AG09319 (cell line): ENCODE measurements around the gene ANO1.
"Not testable (repeated sequence)": the region's sequence is repeated elsewhere in the genome, so short reads cannot be mapped to it uniquely, and the experiment has no call there.

ENCODE experiments used
- DNase-seq: peaks from one replicate; pipeline ENCODE4 v3.0.0-alpha.2; 2010; ENCODE audit warnings: low read depth; ENCODE audit errors: extremely low read depth
- CTCF ChIP-seq: IDR thresholded peaks from 2 replicates; pipeline ENCODE4 v1.5.1; 2011; ENCODE audit warnings: low read depth, mild to moderate bottlenecking, inconsistent platforms, low read length, moderate library complexity

ANO1 gene

DNA sequence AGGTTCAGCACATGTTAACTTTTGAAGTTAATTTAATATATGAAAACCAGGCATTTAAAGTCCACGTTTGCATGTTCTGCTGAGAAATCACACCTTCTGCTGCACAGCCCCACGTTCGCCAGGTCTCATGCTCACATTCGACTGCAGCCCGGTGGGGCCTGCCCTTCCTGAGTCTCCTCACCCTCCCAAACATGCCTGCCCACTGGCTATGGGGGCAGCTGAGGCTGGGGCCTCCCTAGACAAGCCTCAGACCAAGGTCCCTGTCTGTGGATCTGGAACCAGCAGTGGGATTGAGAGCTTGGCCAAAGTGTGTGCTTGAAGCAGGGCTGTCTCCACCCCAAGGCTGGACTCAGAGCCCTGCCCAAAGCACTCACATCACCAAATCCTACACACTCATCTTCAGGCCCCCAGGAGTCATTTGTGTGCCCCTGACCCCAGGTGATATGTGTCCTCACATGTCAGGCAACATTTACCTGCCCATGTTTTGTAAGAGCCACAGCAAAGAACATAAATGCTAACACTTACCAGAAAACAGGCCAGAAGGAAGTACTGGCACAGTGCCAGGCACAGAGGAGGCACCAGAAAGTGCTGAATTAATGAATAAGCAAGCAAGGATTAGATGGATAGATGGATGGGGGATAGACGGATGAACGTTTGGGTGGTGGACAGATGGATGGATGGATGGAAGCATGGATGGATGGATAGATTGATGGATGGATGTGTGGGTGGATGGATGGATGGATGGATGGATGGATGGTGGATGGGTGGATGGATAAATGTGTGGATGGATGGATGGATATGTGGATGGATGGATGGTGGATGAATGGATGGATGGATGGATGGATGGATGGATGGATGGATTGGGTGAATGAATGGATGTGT lies 115.5 kb downstream of the ANO1 start:
- TF ChIP-seq CTCF: no peak
- no peak for DNase-seq

DNA sequence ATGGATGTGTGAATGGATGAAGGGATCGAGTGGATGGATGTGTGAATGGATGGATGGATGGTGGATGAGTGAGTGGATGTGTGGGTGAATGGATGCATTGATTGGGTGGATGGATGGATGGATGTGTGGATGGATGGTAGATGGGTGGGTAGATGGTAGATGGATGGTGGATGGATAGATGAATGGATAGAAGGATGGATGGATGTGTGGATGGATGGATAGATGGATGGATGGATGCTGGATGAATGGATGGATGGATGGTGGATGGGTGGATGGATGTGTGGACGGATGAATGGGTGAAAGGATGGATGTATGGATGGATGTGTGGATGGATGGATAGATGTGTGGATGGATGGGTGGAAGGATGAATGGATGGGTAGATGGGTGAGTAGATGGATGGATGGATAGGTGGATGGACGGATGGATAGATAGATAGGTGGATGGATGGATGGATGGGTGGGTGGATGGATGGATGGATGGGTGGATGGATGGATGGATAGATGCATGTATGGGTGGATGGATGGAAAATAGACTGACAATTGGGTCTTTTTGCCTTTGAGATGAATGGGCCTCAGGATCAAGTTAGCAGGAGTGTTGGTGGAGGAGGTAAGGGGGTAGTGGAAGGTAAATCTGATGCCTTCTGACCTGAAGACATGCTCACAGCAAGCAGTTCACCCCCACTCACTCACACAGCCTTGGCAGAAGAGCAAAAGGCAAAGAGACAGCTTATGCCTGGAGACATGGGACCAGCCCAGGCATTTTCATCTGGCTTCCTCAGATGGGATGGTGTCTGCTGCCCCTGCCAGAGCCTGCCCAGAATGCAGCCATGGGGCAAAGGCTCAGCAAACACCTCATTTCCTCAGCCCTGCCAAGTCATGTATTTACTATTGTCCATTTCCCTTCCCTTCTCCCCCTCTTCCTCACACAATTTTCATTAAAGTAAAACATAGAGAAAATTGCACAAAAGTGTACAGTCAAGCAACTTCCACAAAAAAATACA lies 117.0 kb downstream of the ANO1 start:
- TF ChIP-seq CTCF: no peak
- no peak for DNase-seq

DNA sequence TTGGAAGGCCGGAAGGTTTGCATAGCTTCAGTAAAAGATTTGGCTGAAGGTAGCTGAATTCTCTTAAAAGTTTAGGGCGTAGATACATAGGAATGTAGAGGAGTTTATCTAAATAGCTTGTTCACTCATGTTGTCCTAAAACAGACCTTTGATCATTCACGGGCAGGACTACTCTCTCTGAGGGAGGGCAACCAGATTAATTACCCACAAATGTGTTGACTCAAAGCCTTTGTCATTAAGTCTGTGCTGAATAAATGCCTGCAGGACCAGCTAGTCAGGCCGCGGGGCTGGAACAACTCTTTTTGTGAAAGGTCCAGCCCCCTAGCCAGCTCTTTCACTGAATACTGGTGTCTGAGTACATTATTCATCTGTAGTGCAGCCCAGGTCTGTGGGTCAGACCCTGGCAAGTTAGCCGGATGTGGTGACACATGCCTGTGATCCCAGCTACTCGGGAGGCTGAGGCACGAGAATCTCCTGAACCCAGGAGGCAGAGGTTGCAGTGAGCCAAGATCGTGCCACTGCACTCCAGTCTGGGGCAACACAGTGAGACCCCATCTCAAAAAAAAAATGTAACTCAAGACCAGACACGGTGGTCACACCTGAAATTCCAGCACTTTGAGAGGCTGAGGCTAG lies 122.2 kb downstream of the ANO1 start:
- DNase-seq: no peak

DNA sequence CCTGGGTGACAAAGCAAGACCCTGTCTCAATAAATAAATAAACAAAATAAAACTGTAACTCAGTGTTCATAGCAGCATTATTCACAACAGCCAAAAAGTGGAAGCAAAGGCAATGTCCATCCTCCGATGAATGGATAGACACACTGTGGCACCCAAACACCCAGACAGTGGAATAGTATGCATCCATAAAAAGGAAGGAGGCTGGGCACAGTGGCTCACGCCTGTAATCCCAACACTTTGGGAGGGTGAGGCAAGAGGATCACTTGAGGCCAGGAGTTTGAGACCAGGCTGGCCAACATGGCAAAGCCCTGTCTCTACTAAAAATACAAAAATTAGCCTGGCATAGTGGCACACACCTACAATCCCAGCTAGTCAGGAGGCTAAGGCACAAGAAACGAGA lies 122.9 kb downstream of the ANO1 start:
- DNase-seq: not testable (repeated sequence)

More for the DNA sequence above, 122.2 kb downstream of the ANO1 start:
- no peak for TF ChIP-seq CTCF

DNA sequence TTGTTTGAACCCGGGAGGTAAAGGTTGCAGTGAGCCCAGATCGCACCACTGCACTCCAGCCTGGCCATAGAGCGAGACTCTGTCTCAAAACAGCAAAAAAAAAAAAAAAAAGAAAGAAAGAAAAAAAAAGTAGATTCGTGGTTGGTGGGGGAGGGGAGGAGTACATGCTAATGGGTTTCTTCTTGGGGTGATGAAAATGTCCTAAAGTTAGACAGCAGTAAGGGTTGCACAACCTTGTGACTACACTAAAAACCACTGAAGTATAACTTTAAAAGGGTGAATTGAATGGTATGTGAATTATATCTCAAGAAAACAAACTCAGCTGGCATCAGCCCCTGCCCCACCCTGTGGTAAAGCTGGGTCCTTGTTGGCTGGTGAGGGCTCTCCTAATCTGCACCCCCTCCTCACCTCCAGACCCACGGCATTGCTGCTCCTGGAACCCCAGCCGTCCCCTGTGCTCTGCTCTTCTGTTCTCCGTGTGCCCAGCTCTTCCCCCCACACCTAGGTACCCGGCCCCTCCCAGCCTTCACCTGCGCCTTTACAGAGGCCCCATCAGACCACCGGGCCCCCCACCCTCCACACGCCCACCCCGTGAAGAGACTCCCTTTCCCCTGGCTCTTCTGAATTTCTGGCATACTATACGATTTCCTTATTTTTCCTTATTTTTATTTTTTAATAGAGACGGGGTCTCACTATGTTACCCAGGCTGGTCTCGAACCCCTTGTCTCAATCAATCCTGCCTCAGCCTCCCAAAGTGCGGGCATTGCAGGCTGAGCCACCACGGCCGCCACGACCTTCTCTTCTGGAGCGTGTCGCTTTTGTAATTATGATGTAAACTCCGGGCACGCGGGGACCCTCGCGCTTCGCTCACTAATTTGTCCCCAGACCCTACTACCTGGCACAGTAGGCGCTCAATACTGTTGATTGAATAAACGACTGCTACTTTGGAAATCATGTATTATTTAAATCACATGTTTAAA lies 124.1 kb downstream of the ANO1 start:
- no peak for TF ChIP-seq CTCF

DNA sequence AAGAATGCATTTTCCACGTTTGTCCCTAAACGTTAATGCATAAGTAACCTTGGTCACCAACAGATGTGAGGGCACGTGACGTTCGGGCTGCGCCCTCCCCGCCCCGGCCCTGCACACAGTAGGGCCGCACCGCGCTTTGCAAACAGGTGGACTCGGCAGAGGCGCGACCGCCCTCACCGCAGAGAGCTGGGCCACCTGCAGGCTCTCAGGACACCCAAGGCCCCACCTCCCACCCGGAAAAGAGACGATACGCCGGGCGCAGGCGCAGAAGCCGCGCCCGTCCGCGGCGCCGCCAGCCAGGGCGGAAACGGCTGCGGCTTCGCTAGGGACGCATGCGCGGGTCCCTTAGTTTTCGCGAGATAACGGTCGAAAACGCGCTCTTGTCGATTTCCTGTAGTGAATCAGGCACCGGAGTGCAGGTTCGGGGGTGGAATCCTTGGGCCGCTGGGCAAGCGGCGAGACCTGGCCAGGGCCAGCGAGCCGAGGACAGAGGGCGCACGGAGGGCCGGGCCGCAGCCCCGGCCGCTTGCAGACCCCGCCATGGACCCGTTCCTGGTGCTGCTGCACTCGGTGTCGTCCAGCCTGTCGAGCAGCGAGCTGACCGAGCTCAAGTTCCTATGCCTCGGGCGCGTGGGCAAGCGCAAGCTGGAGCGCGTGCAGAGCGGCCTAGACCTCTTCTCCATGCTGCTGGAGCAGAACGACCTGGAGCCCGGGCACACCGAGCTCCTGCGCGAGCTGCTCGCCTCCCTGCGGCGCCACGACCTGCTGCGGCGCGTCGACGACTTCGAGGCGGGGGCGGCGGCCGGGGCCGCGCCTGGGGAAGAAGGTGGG lies 125.0 kb downstream of the ANO1 start, which contains the start of gene FADD:
FADD (plus strand) TSS at position 377 of the 831 bp plus-strand sequence; CDS start at position 541, 164 bp downstream.
- no peak for TF ChIP-seq CTCF
- DNase-seq: peak; percentile 76

More for the DNA sequence above, 124.1 kb downstream of the ANO1 start:
- no peak for DNase-seq
